ENCODE measurements around the gene COG5. TPM values are rescaled to one million over a fixed set of nuclear protein-coding genes. Genes with fewer than 3 reads are reported as not detected.

Gene COG5
- polyA plus RNA-seq, 1 of the 3 experiments (the other 2 are of a cell fraction), result 21.2 TPM

GRCh38 chr7:107210400-107210799 lies 353.3 kb downstream of the COG5 start:
- Histone ChIP-seq H4K20me1 (ENCODE audit: insufficient read depth) (no peaks in the 10 kb centered on the region), H3F3A (replicated peaks; ENCODE audit: insufficient read depth) (no peaks in the 10 kb centered on the region), H3K4me3 (ENCODE audit: low read depth in 2 of 2, low read length in 1 of 2) (no peak overlapping the region), H3K4me1 (ENCODE audit: control insufficient read depth in 1 of 2, insufficient read depth in 2 of 2, low read depth in 1 of 2, low read length in 1 of 2) (peaks cover 0 to 14% of the 10 kb centered on the region in 2 experiments; a peak in 2 of 4 replicates), H3K9me3 (0 out of 2 replicates have a peak, but pooled peaks cover 7% of the 10 kb centered on the region), H3K36me3 (replicated peaks in 1 of 2; ENCODE audit: control insufficient read depth in 1 of 2, insufficient read depth in 2 of 2, low read length in 1 of 2) (peaks cover 15 to 41% of the 10 kb centered on the region in 2 experiments), H3K27ac (ENCODE audit: low read depth in 2 of 2, low read length in 1 of 2) (no peak overlapping the region), H2AFZ (ENCODE audit: low read depth) (no peak overlapping the region), H3K9ac (no peak overlapping the region), H3K9me2 (no peaks in the 10 kb centered on the region), H3K4me2 (no peak overlapping the region), H3K27me3 (ENCODE audit: insufficient read depth) (no peaks in the 10 kb centered on the region), H3K79me2 (ENCODE audit: insufficient read depth) (no peaks in the 10 kb centered on the region)
- TF ChIP-seq TAF1 (IDR thresholded peaks at IDR 0.05; ENCODE audit: borderline replicate concordance, low read depth, low read length) (no peak), FOXJ3 (CRISPR knock-in tag; IDR thresholded peaks at IDR 0.05) (no peak), POLR2AphosphoS5 (IDR thresholded peaks at IDR 0.05; ENCODE audit: low read depth, low read length) (no peak), RAD21 (IDR thresholded peaks at IDR 0.05; ENCODE audit: low read length) (no peak), FOXM1 (IDR thresholded peaks at IDR 0.05; ENCODE audit: low read depth) (no peak), GABPA (IDR thresholded peaks at IDR 0.05; ENCODE audit: low read depth) (no peak), YY1 (IDR thresholded peaks at IDR 0.05; ENCODE audit: low read depth) (no peak), MAX (IDR thresholded peaks at IDR 0.05; ENCODE audit: low read depth) (no peak), RXRA (IDR thresholded peaks at IDR 0.05; ENCODE audit: borderline replicate concordance, low read depth) (no peak), USF2 (IDR thresholded peaks at IDR 0.05; ENCODE audit: borderline replicate concordance, low read depth, low read length) (no peak), RCOR1 (IDR thresholded peaks at IDR 0.05; ENCODE audit: low read length) (no peak), ELF1 (IDR thresholded peaks at IDR 0.05) (no peak), TCF12 (IDR thresholded peaks at IDR 0.05) (no peak), EP300 (IDR thresholded peaks at IDR 0.05; ENCODE audit: borderline replicate concordance in 1 of 2, low read depth in 1 of 2, low read length in 1 of 2) (no peak)
- ChIA-PET POLR2A (no interaction called here), CTCF (no interaction called here)
- no peak for DNase-seq
- 96% methylated on average over 4 of the region's 4 CpGs for WGBS (ENCODE audit: low lambda C conversion rate)

- Histone ChIP-seq H3K27me3 (ENCODE audit: insufficient read depth) (no peaks in the 10 kb centered on the region), H3K9ac (no peak overlapping the region), H3K4me3 (ENCODE audit: low read depth in 2 of 2, low read length in 1 of 2) (no peak overlapping the region), H3K9me2 (no peaks in the 10 kb centered on the region), H3K4me2 (no peak overlapping the region), H3K9me3 (0 out of 2 replicates have a peak, but pooled peaks cover 7% of the 10 kb centered on the region), H3F3A (replicated peaks; ENCODE audit: insufficient read depth) (no peaks in the 10 kb centered on the region), H3K36me3 (replicated peaks in 1 of 2; ENCODE audit: control insufficient read depth in 1 of 2, insufficient read depth in 2 of 2, low read length in 1 of 2) (peaks cover 22 to 49% of the 10 kb centered on the region in 2 experiments), H3K27ac (ENCODE audit: low read depth in 2 of 2, low read length in 1 of 2) (no peak overlapping the region), H4K20me1 (ENCODE audit: insufficient read depth) (no peaks in the 10 kb centered on the region), H3K79me2 (ENCODE audit: insufficient read depth) (no peaks in the 10 kb centered on the region), H2AFZ (ENCODE audit: low read depth) (no peak overlapping the region), H3K4me1 (ENCODE audit: control insufficient read depth in 1 of 2, insufficient read depth in 2 of 2, low read depth in 1 of 2, low read length in 1 of 2) (peaks cover 0 to 14% of the 10 kb centered on the region in 2 experiments; a peak in 2 of 4 replicates)
- ChIA-PET CTCF (interaction anchor here (1.0 kb wide), 1 partner anchor 11 kb away, joined by 3 read pairs; no protein-coding TSS in a partner anchor), POLR2A (no interaction called here)
- TF ChIP-seq RFX5 (IDR thresholded peaks at IDR 0.05; ENCODE audit: low read length) (no peak), JUND (IDR thresholded peaks at IDR 0.05) (no peak), IRF3 (IDR thresholded peaks at IDR 0.05; ENCODE audit: low read depth, low read length) (no peak), FOXJ3 (CRISPR knock-in tag; IDR thresholded peaks at IDR 0.05) (no peak), YY1 (IDR thresholded peaks at IDR 0.05; ENCODE audit: low read depth) (no peak), ELF1 (IDR thresholded peaks at IDR 0.05) (no peak), RAD21 (IDR thresholded peaks at IDR 0.05; ENCODE audit: low read length) (no peak), FOXM1 (IDR thresholded peaks at IDR 0.05; ENCODE audit: low read depth) (no peak), POLR2AphosphoS5 (IDR thresholded peaks at IDR 0.05; ENCODE audit: low read depth, low read length) (no peak), RXRA (IDR thresholded peaks at IDR 0.05; ENCODE audit: borderline replicate concordance, low read depth) (no peak), CHD2 (IDR thresholded peaks at IDR 0.05; ENCODE audit: low read length, partially characterized antibody) (no peak), NRF1 (IDR thresholded peaks at IDR 0.05; ENCODE audit: low read depth, low read length) (no peak), PBX3 (IDR thresholded peaks at IDR 0.05) (no peak), MAX (IDR thresholded peaks at IDR 0.05; ENCODE audit: low read depth) (no peak), TCF12 (IDR thresholded peaks at IDR 0.05) (no peak), ZBTB33 (IDR thresholded peaks at IDR 0.05; ENCODE audit: borderline replicate concordance, low read depth) (no peak), SIN3A (IDR thresholded peaks at IDR 0.05; ENCODE audit: borderline replicate concordance, low read depth, low read length) (no peak), EP300 (IDR thresholded peaks at IDR 0.05; ENCODE audit: borderline replicate concordance in 1 of 2, low read depth in 1 of 2, low read length in 1 of 2) (no peak), TAF1 (IDR thresholded peaks at IDR 0.05; ENCODE audit: borderline replicate concordance, low read depth, low read length) (no peak), GABPA (IDR thresholded peaks at IDR 0.05; ENCODE audit: low read depth) (no peak)
- 96% methylated on average over 4 of the region's 4 CpGs for WGBS (ENCODE audit: low lambda C conversion rate)
- no peak for DNase-seq
These were observed 354.2 kb downstream of the COG5 start for GRCh38 chr7:107209565-107209964.

All from SK-N-SH (cell line).